Measurements from ENCODE around the gene DOCK2.
"Not testable (repeated sequence)": the region's sequence is repeated elsewhere in the genome, so short reads cannot be mapped to it uniquely, and the experiment has no call there.

Gene DOCK2

GRCh38 chr5:169760229-169760628, 123.2 kb downstream of the DOCK2 start:
- no peak for DNase-seq

- DNase-seq = no peak
These were observed 125.4 kb downstream of the DOCK2 start for GRCh38 chr5:169762338-169763095.

- no peak for DNase-seq
These were observed 126.4 kb downstream of the DOCK2 start for GRCh38 chr5:169763376-169764017.

DNA sequence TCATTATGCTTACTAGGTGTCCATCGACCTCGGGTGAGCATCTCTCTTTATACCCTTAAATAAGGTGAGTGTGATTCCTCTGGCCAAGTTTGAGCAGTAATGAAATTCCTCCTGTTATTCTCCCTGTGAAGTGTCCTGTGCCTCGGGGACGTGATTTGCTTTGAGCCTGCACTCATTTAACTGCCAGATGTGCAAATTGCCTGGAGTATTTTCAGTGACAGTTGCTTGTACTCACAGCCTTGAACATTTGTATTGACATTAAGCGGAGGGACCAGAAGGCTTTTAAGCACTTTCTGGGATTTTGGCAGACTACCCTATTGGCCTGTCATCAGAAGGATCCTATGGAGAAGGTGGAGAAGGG, 126.9 kb downstream of the DOCK2 start:
- DNase-seq = no peak

DNA sequence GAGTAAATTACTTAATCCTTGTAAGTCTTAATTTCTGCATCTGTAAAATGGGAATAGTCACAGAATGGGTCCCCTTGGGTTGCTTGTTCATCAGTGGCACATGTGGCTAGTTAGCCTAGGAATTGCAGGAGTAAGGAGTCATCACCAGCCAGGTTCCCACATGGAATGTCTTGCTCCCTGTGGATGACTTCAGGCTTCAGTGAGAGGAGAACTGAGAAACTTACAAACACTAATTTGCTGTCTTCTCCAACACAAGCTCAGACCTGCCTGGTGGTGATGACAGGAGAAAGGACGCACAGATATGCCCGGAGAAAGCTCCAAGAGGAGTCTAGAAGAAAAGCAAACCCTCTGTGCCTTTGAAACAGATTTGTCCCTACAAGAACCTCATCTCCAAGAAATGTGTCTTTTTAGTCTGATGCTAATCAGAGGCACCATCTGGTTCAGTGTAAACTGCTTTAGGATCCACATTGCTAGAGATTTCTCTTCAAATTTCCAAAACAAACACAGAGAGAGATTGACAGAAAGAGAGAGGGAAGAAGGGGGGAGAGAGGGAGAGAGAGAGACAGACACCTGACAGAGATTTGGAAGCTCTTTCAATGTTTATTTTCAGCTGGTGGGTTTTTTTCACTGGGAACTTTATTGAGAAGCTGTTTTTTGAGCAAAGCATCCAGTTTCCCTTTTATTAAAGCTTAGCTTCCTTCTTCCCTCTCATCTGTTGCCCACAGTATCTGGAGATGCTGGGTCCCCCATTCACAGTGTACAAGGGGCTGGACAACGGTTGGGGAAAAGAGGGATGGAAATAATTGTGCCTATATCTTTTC, 128.3 kb downstream of the DOCK2 start:
- DNase-seq = no peak

- DNase-seq = not testable (repeated sequence)
These were observed 129.9 kb downstream of the DOCK2 start for GRCh38 chr5:169766943-169767342.

DNA sequence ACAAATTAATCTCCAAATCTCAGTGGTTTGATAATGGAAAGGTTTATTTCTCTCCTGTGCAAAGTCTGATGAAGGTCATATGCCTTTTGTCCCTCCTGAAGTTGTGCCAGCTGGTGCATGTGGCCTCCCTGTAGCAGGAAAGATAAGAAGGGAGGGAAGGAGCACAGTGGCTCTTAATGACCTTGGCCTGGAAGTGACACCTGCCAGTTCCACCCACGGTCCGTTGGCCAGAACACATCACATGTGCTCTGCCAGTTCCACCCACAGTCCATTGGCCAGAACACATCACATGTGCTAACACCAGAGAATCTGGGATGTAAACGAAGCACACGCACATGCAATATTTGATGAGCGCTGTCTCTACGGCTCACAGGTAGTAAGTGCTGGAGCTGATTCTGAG, 130.9 kb downstream of the DOCK2 start:
- DNase-seq = no peak

GRCh38 chr5:169768416-169768815, 131.3 kb downstream of the DOCK2 start:
- no peak for DNase-seq

DNA sequence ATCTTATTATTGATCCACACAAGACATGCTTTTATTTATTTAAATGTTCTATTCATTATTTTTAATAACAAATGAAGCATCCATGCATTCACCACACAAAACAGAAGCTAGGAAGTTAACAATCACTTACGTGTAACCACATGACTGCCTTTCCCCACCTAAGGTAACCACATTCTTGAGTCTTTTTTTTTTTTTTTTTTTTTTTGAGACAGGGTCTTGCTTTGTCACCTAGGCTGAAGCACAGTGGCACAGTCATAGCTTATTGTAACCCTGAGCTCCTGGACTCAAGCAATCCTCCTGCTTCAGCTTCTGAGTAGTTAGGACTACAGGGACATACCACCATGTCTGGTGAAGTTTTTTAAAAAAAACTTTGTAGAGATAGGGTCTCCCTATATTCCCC, 133.0 kb downstream of the DOCK2 start:
- DNase-seq = no peak

GRCh38 chr5:169772256-169772655, 135.2 kb downstream of the DOCK2 start:
- no peak for DNase-seq

- no peak for DNase-seq
These were observed 135.6 kb downstream of the DOCK2 start for GRCh38 chr5:169772688-169773087.

- no peak for DNase-seq
These were observed 140.1 kb downstream of the DOCK2 start for GRCh38 chr5:169777159-169777558.

DNA sequence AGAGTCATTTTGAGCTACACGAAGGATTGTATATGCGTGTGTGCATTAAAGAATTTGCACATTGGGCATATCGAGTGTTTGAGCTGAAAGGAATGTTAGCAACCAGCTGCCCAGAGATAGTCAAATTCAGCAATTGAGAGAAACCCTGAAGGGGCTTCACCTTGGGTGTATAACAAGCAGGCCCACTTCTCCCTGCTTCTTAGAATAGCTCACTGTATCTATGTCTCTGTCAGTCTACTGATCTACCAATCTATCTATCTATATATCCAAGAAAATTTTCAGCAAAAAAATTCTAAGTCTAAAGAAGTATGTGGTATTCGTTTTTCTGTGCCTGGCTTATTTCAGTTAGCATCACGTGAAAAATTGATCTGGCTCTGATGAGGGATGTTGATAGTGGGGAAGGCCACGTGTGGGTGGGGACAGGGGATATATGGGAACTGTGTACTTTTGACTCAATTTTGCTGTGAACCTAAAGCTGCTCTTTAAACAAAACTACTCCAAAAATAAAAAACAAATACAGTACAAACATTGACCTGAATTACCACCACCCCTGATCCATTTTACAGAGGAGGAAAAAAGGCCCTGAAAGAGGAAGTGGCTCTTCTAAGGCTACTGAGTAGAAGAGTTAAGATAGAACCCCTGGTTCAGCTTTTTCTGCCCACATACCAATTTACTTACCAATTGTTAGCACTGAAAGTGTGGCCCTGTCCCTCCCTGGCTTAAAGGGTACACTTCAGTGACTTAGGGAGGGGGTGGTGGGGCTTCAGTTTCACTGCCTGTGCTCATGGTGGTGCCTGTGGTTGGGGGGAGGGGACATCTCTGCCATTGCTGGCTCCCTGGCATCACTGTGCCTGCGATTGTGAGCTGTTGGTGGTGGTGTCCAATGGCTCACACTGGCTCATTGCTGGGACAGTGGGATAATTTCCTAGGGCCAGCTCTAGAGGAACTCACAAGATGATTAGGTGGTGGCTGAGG, 141.8 kb downstream of the DOCK2 start:
- no peak for DNase-seq

DNA sequence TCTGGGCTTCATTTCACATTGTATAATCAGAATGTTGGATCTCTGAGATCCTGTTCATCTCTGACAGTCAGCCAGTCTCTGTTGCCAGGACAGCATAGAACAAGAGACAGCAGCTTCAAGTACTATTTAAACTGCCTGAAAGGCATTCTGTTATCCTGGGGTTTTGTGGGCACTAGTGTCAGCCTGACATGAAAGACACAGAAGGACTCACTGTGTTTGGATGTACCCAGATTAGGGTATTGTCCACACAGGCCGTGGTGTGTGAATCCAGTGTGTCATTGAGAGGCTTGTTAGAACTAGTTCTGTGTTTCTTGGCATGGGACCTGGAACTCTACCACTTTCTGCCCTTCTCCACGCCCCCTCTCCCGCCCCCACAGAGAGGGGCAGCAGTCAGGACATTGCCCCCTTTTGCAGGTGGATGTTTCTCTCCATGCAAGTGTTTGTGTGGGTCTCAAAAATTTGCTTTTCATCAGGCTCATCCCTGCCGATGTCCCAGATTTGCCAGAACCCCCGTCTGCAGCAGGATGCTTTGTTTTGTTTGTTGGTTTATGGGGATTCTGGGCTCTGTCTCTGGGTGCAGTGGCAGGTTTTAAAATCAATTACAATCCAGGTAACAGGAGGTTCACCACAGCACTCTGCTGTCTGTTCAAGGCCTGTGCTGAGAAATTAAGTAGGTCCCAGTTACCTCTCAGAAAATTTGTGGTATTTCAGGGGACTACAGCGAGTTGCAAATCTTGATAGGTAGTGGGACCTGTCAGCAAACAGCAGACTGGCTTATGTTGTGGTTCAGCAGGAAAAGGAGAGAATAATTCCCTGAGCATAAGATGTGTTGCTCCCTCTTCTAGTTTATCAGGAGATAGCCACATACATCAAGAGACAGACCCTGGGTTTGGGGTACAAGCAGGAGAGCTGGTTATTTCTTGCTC, 144.6 kb downstream of the DOCK2 start:
- DNase-seq = no peak

- no peak for DNase-seq
These were observed 148.9 kb downstream of the DOCK2 start for GRCh38 chr5:169785771-169786618.

DNA sequence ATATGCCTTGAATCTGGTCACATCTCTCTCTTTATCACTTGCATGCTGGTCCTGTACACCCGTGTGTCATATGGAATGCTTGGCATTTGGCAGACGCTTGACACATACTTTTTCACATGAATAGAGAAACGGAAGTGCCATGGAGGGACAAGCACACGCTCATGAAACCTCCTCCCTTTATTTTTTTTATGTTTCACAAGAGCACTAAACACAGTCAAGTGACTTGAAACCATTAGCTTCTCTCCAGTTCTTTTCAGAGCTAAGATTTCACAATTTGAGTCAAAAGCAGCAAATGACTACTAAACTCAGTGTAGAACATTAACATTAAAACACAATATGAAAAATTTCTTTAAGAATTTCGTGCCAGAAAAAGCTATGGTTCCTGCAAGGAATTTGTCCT, 151.1 kb downstream of the DOCK2 start:
- DNase-seq = peak; percentile 32

- DNase-seq = no peak
These were observed 152.4 kb downstream of the DOCK2 start for GRCh38 chr5:169789417-169789940.

DNA sequence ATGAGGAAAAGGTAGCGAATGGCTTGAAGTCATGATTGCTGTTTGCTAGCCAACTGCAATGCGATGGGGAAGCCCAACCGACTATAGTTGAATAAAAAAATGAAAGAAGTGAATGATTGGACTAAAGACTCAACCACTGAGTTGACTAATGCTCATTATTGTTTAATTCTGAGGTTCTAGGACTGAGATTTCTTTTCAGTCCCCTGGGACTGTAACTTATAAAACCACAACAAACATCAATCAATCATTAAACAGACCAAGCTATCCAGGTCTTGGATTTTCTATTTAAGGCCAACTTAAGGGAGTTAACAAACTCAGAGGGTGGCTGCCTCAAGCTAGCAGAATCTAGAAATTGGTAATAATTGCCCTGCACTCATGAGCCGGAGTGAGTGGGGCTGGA, 154.2 kb downstream of the DOCK2 start:
- no peak for DNase-seq

- no peak for DNase-seq
These were observed 158.3 kb downstream of the DOCK2 start for GRCh38 chr5:169795338-169795737.

DNA sequence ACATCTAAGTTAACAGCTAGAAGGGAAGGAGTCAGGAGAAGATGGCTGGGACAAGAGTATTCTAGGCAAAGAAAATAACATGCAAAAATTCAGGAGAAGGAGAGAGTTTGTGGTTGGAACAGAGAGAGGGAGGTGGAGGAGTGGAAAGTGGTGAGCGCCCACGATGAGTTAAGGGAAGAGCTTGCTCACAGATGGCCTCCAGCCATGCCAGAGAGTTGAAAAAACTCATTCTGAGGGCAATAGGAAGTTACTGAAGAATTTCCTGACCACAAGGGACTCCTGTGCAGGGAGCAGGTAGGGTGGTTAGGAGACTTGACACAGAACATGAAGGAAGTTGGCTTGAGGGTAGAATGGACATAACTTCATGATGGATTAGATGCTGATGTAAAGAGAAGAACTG, 159.7 kb downstream of the DOCK2 start:
- DNase-seq = no peak

All from 8988T (cell line).